Colonic mucosa (tissue), 4 donors: ENCODE results near the gene PFDN2. TPM values are rescaled to one million over a fixed set of nuclear protein-coding genes. Genes with fewer than 3 reads are reported as not detected.

Source experiments
- DNase-seq: peaks from one replicate; pipeline ENCODE4 v3.0.0-alpha.2; 2020
- H3K27ac ChIP-seq: fragments of 200-600 bp; one replicate; pipeline ENCODE4 v1.8.0; 2021
- H3K27me3 ChIP-seq: fragments of 200-600 bp; one replicate; pipeline ENCODE4 v1.8.0; 2021
- H3K36me3 ChIP-seq: fragments of 200-600 bp; one replicate; pipeline ENCODE4 v1.8.0; 2021
- H3K4me1 ChIP-seq: fragments of 200-600 bp; one replicate; pipeline ENCODE4 v1.8.0; 2021; ENCODE audit warnings: mild to moderate bottlenecking
- H3K4me3 ChIP-seq: fragments of 200-600 bp; one replicate; pipeline ENCODE4 v1.8.0; 2021
- H3K9ac ChIP-seq, 2 donors: one replicate each; pipeline ENCODE4 v1.7.0; 2013; ENCODE audit warnings: control low read depth in 2 of 2, low read depth in 2 of 2, low read length in 2 of 2
- H3K9me3 ChIP-seq: fragments of 200-600 bp; one replicate; pipeline ENCODE4 v1.8.0; 2021
- intact Hi-C: fragments of 100-400 bp; cut with DNase I; formaldehyde crosslinking; loops from one replicate; pipeline ENCODE4 v1.14.1; 2022
- total RNA-seq, 2 donors: library from RNA; stranded (reverse); fragmentation: NEBNext Ultra II Directional in 1 of 2; extraction: Animal tissue kit (Norgen Biotek cat#: 25700) in 1 of 2; gene quantifications; one replicate each; pipeline ENCODE4 v1.2.1, GENCODE V29; 2021
- TF ChIP-seq, protein P1 (sequence below): fragments of 200-600 bp; IDR thresholded peaks from one replicate; pipeline ENCODE4 v1.8.0; 2022; ENCODE audit warnings: antibody characterized with exemption, mild to moderate bottlenecking
- donor health status: healthy.
- donor health status: DM: no; HTN: no; CAD: no.
- donor health status: DM: no; HTN: no; CAD: no.

The PFDN2 gene
- total RNA-seq, 2 donors from 2014 or later = 42.7 to 49.6 TPM

GRCh38 chr1:161052899-161053298 is 64.9 kb downstream of the PFDN2 start:
- H3K27me3 ChIP-seq = no peaks in the 10 kb centered on the region
- no peak overlapping the region for H3K9ac ChIP-seq
- no peaks in the 10 kb centered on the region for H3K9me3 ChIP-seq
- TF ChIP-seq, protein P1, sequence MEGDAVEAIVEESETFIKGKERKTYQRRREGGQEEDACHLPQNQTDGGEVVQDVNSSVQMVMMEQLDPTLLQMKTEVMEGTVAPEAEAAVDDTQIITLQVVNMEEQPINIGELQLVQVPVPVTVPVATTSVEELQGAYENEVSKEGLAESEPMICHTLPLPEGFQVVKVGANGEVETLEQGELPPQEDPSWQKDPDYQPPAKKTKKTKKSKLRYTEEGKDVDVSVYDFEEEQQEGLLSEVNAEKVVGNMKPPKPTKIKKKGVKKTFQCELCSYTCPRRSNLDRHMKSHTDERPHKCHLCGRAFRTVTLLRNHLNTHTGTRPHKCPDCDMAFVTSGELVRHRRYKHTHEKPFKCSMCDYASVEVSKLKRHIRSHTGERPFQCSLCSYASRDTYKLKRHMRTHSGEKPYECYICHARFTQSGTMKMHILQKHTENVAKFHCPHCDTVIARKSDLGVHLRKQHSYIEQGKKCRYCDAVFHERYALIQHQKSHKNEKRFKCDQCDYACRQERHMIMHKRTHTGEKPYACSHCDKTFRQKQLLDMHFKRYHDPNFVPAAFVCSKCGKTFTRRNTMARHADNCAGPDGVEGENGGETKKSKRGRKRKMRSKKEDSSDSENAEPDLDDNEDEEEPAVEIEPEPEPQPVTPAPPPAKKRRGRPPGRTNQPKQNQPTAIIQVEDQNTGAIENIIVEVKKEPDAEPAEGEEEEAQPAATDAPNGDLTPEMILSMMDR = no peak
- H3K4me3 ChIP-seq = no peak overlapping the region
- H3K27ac ChIP-seq = no peak overlapping the region
- intact Hi-C loops = no loop called here
- no peaks in the 10 kb centered on the region for H3K36me3 ChIP-seq
- no peaks in the 10 kb centered on the region for H3K4me1 ChIP-seq
- no peak for DNase-seq

GRCh38 chr1:161051219-161051618 is 66.6 kb downstream of the PFDN2 start:
- H3K36me3 ChIP-seq = no peaks in the 10 kb centered on the region
- no peaks in the 10 kb centered on the region for H3K4me1 ChIP-seq
- no peak overlapping the region for H3K9ac ChIP-seq
- no peak overlapping the region for H3K4me3 ChIP-seq
- no peak overlapping the region for H3K27ac ChIP-seq
- intact Hi-C loops = no loop called here
- H3K9me3 ChIP-seq = no peaks in the 10 kb centered on the region
- no peaks in the 10 kb centered on the region for H3K27me3 ChIP-seq
- TF ChIP-seq, protein P1 = no peak
- no peak for DNase-seq

Other genes with a start within 250 kb of the PFDN2 start
- gene ITLN1, start 232.9 kb downstream of the PFDN2 start, total RNA-seq = 100 to 1,000 TPM; 164 to 256 TPM
- gene ITLN2, start 163.2 kb downstream of the PFDN2 start, total RNA-seq = not detected
- gene F11R, start 96.9 kb downstream of the PFDN2 start, total RNA-seq = 100 to 1,000 TPM; 134 to 179 TPM
- gene TSTD1, start 79.1 kb downstream of the PFDN2 start, total RNA-seq = 10 to 100 TPM; 74.7 to 87.8 TPM
- 10 to 100 TPM; 63.6 TPM for gene USF1, start 72.1 kb downstream of the PFDN2 start, total RNA-seq
- 1 to 10 TPM; 3.5 to 5.3 TPM for gene ARHGAP30, start 48.1 kb downstream of the PFDN2 start, total RNA-seq
- 1 to 10 TPM; 4.6 to 7.8 TPM for gene NECTIN4, start 28.5 kb downstream of the PFDN2 start, total RNA-seq
- gene KLHDC9, start 19.7 kb downstream of the PFDN2 start, total RNA-seq = 10 to 100 TPM in 1 of 2 donors, 1 to 10 TPM in 1; 7.1 to 10.1 TPM
- 10 to 100 TPM; 58.8 to 84.4 TPM for gene NIT1, start 68 bp upstream of the PFDN2 start, total RNA-seq
- gene DEDD, start 14.6 kb upstream of the PFDN2 start, total RNA-seq = 10 to 100 TPM; 33.8 to 34.3 TPM
- 100 to 1,000 TPM in 1 of 2 donors, 10 to 100 TPM in 1; 94.2 to 111 TPM for gene UFC1, start 35.9 kb upstream of the PFDN2 start, total RNA-seq
- gene USP21, start 41.5 kb upstream of the PFDN2 start, total RNA-seq = 10 to 100 TPM; 20.8 to 29.0 TPM
- 10 to 100 TPM; 13.4 to 14.3 TPM for gene PPOX, start 48.4 kb upstream of the PFDN2 start, total RNA-seq
- gene B4GALT3, start 59.5 kb upstream of the PFDN2 start, total RNA-seq = 10 to 100 TPM; 30.3 to 34.8 TPM
- 10 to 100 TPM in 1 of 2 donors, under 1 TPM in 1; 0.57 to 14.0 TPM for gene ADAMTS4, start 81.0 kb upstream of the PFDN2 start, total RNA-seq
- gene NDUFS2, start 84.3 kb upstream of the PFDN2 start, total RNA-seq = 100 to 1,000 TPM; 167 to 169 TPM
- 10 to 100 TPM in 1 of 2 donors, 1 to 10 TPM in 1; 6.6 to 16.0 TPM for gene FCER1G, start 97.3 kb upstream of the PFDN2 start, total RNA-seq
- gene APOA2, start 105.6 kb upstream of the PFDN2 start, total RNA-seq = 1 to 10 TPM in 1 of 2 donors, not detected in 1; 5.1 TPM
- gene TOMM40L, start 108.0 kb upstream of the PFDN2 start, total RNA-seq = 10 to 100 TPM; 16.6 to 23.1 TPM
- not detected for gene NR1I3, start 120.2 kb upstream of the PFDN2 start, total RNA-seq
- gene PCP4L1, start 140.7 kb upstream of the PFDN2 start, total RNA-seq = 1 to 10 TPM in 1 of 2 donors, under 1 TPM in 1; 0.22 to 1.4 TPM
- 1 to 10 TPM; 2.7 to 3.1 TPM for gene MPZ, start 191.9 kb upstream of the PFDN2 start, total RNA-seq
- gene SDHC, start 196.3 kb upstream of the PFDN2 start, total RNA-seq = 100 to 1,000 TPM; 294 to 331 TPM
- gene CFAP126, start 249.8 kb upstream of the PFDN2 start, total RNA-seq = not detected